OCI-LY1 (cell line): ENCODE measurements around the gene GOLGA6B.
"Not testable (repeated sequence)": the region's sequence is repeated elsewhere in the genome, so short reads cannot be mapped to it uniquely, and the experiment has no call there.

Experiments
- EZH2 ChIP-seq: fragments of 200-600 bp; sonication (generic), shearing (Covaris generic); IDR thresholded peaks from 2 replicates; pipeline ENCODE4 v1.8.0; 2017; ENCODE audit warnings: borderline replicate concordance, mixed run types, mild to moderate bottlenecking, antibody characterized with exemption, low read length, moderate library complexity, mixed read lengths
- TF ChIP-seq, protein P1 (sequence below): fragments of 200-600 bp; sonication (generic), shearing (Covaris generic); IDR thresholded peaks from 2 replicates; pipeline ENCODE4 v1.5.1; 2017; ENCODE audit warnings: mild to moderate bottlenecking, antibody characterized with exemption, low read length, moderate library complexity, mixed read lengths

DNA sequence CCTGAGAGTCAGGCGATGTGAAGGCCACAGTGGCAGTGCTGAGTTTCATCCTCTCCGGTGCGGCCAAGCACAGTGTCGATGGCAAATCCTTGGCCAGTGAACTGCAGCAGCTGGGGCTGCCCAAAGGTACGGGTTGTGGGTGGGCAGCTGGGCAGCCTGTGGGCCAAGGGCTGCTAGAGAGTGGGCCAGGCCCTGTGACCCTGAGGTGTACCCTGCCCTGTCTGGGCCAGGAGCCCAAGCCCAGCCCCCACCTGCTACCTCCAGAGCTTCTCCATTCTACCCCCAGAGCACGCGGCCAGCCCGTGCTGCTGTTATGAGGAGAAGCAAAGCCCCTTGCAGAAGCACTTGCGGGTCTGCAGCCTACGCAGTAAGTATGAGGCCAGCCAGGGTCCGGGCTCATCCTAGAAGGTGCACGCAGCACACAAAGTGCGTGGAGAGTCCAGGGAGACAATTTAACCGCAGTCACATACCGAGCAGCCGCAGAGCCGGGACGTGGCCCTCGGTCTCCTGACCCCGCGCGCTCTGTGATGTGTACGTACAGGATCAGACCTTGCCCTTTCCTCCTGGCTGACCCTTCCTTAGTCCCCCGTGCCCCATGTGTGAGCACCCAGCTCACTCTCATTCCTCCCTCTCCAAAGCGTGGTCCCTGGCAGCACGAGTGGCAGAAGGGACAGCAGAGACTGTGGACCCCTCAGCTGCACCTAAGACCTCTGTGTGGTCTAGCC lies 14.6 kb upstream of the GOLGA6B start:
- not testable (repeated sequence) for TF ChIP-seq EZH2
- TF ChIP-seq, protein P1, sequence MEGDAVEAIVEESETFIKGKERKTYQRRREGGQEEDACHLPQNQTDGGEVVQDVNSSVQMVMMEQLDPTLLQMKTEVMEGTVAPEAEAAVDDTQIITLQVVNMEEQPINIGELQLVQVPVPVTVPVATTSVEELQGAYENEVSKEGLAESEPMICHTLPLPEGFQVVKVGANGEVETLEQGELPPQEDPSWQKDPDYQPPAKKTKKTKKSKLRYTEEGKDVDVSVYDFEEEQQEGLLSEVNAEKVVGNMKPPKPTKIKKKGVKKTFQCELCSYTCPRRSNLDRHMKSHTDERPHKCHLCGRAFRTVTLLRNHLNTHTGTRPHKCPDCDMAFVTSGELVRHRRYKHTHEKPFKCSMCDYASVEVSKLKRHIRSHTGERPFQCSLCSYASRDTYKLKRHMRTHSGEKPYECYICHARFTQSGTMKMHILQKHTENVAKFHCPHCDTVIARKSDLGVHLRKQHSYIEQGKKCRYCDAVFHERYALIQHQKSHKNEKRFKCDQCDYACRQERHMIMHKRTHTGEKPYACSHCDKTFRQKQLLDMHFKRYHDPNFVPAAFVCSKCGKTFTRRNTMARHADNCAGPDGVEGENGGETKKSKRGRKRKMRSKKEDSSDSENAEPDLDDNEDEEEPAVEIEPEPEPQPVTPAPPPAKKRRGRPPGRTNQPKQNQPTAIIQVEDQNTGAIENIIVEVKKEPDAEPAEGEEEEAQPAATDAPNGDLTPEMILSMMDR, result not testable (repeated sequence)
